Panc1 (cell line): Measurements from ENCODE around the gene LRRC39.

Experiments used
- POLR2AphosphoS5 ChIP-seq: IDR thresholded peaks from 2 replicates; pipeline ENCODE4 v1.6.1; 2012; ENCODE audit warnings: mild to moderate bottlenecking, low read depth, low read length, moderate library complexity
- REST ChIP-seq, 2 experiments: IDR thresholded peaks; 2 replicates each; pipeline ENCODE4 v1.6.1; 2011 to 2012; ENCODE audit warnings: low read depth in 2 of 2, control low read depth in 1 of 2, low read length in 1 of 2, mild to moderate bottlenecking in 1 of 2, moderate library complexity in 1 of 2; ENCODE audit not compliant: insufficient read depth in 1 of 2
- SIN3A ChIP-seq: IDR thresholded peaks from 2 replicates; pipeline ENCODE4 v1.6.1; 2012; ENCODE audit warnings: low read depth, mild to moderate bottlenecking, low read length, moderate library complexity, borderline replicate concordance; ENCODE audit not compliant: insufficient read depth
- TF ChIP-seq, protein P1 (sequence below): fragments of 450-650 bp; IDR thresholded peaks from 2 replicates; pipeline ENCODE4 v1.5.1; 2017; ENCODE audit warnings: mild to moderate bottlenecking

GRCh38 chr1:100145116-100145515 lies 32.9 kb downstream of the LRRC39 start:
- TF ChIP-seq POLR2AphosphoS5 = no peak
- TF ChIP-seq, protein P1, sequence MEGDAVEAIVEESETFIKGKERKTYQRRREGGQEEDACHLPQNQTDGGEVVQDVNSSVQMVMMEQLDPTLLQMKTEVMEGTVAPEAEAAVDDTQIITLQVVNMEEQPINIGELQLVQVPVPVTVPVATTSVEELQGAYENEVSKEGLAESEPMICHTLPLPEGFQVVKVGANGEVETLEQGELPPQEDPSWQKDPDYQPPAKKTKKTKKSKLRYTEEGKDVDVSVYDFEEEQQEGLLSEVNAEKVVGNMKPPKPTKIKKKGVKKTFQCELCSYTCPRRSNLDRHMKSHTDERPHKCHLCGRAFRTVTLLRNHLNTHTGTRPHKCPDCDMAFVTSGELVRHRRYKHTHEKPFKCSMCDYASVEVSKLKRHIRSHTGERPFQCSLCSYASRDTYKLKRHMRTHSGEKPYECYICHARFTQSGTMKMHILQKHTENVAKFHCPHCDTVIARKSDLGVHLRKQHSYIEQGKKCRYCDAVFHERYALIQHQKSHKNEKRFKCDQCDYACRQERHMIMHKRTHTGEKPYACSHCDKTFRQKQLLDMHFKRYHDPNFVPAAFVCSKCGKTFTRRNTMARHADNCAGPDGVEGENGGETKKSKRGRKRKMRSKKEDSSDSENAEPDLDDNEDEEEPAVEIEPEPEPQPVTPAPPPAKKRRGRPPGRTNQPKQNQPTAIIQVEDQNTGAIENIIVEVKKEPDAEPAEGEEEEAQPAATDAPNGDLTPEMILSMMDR = no peak
- TF ChIP-seq REST (IDR thresholded peaks at IDR 0.05; ENCODE audit: insufficient read depth in 1 of 2, low read depth in 2 of 2, low read length in 1 of 2) = no peak
- TF ChIP-seq SIN3A = no peak
